T-helper 2 cell (primary cell): ENCODE measurements around the gene CDK15.
A peak's percentile ranks its signal among the peaks of the same experiment; 100 is the strongest.
"Not testable (repeated sequence)": the region's sequence is repeated elsewhere in the genome, so short reads cannot be mapped to it uniquely, and the experiment has no call there.

ENCODE experiments used
- DNase-seq, 5 experiments: peaks; one replicate each; pipeline versions ENCODE4 v3.0.0 to v3.0.0-alpha.2; 2012 to 2022
- total RNA-seq, 2 donors: gene quantifications; one replicate each; lab custom pipeline; 2026; lab: John Stamatoyannopoulos, UW

Gene CDK15
- total RNA-seq: 0 reads per million in 2 donors

DNA sequence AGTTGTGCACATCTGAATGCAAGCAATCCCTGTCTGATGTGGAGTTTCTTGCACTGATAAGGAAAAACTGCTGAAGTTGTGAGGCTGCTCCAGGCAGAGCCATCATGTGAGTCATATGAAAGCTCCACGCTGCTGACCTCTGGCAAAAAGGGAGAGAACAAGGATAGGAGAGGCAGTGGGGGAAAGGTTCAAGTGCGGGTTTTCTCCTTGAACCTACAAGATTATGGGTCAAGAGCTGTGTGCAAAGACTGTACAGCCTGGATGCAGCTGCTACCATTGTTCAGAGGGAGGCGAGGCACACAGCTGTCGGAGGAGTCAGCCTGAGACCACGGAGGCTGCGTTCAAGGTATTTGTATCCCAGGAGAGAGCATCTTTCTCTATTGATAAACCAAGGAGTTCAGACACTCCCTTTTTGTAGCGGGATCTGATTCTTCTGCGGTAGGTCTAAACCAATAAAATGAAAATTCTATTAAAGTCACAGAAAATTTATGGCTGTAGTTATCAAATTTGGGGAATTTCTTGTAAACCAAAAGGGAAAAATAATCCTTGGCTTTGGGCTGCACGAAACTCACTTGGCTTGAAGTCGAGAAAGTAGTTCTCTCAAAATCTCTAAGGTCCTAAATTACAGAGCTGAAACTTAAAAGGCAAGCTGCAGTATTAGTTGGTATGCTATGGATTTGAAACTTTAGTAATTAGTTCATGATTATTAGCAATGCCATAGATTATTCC, at the start of gene CDK15:
Gene CDK15, plus strand, starts transcription at position 96 of the 729 bp plus-strand sequence. Its CDS starts 128 bp downstream, at position 224.
- no peak for DNase-seq

DNA sequence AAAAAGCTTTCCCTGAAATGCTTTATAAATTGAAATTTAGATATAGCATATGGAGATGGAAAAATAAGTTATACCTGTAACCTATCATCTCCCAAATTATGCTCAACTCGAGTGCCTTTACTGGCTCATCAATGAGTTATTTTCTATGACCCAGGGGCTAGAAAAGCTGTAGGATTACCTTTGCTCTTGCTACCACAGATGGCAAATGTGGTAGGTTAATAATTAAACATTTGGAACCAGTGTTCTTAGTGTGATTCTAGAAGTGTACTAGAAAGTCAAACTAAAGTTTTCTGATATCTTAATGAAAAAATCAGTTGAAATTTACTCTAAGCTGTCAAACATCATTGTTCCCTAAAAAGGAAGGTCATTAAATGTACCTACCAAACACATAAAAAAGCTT, 48.1 kb upstream of the CDK15 start:
- DNase-seq: no peak

DNA sequence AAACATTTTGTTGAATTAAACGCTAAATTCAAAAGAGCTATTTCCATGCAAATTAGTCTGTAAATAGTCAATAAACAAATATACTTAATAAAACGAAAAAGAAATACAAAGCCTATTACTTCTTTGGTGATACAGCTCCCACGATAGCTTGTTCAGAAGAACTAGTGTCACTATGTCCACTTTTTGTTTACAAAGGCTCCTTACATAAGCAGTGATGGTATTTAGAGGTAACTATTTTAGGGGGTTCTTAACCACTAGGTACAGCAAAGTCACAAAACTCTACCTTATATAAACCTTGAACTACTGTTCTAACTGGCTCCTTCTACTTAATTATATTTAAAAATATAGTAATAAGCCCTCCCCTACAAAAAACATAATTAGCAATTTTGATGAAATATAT, 47.5 kb upstream of the CDK15 start:
- DNase-seq: no peak

DNA sequence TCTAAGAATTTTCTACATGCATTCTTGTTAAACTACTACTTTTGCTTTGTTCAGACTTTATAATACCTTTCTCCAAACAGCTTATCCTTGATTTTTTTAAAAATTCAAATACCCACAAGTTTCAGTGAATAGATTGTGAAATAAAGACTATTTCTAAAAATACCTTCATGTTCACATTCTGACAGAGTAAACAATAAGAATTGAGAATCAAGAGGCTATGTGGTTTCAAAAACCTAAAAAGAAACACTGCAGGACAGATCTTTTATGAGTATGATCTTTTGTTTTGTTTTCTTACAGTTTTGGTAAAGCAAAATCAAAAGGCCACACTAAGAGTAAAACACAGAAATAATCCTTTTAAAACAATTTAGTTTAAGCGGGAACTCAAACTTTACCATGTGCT, 46.8 kb upstream of the CDK15 start:
- DNase-seq: no peak

DNA sequence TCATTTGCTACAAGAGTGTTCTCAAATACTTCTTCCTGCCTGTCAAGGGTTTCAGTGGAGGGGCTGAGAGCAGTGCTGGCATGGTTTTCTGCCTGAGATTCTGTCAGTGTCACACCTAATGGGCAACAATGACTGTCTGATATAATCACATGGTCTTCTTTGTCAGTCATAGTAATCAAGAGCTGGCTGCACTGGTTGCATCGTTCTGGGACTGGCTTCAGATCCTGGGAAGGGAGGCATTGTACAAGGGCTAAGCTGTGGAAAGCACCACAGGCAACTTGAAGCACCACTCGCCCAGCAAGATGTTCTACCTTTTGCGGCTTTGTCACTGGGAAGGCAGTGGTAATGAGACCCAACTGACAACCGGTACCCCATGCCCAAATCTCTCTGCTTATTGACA, 45.2 kb upstream of the CDK15 start:
- DNase-seq: no peak

DNA sequence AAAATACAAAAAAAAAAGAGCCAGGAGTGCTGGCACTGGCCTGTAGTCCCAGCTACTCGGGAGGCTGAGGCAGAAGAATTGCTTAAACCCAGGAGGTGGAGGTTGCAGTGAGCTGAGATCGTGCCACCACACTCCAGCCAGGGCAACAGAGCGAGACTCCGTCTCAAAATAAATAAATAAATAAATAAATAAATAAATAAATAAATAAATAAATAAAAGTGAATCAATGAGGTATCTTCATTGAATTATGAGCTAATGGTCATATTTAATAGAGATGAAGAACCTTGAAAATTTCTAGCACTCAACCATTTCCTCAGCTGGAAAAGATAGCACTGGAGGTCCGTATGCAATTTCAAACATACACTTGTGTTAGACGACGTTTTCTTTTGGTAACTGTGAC, 41.9 kb upstream of the CDK15 start:
- DNase-seq: not testable (repeated sequence)

DNA sequence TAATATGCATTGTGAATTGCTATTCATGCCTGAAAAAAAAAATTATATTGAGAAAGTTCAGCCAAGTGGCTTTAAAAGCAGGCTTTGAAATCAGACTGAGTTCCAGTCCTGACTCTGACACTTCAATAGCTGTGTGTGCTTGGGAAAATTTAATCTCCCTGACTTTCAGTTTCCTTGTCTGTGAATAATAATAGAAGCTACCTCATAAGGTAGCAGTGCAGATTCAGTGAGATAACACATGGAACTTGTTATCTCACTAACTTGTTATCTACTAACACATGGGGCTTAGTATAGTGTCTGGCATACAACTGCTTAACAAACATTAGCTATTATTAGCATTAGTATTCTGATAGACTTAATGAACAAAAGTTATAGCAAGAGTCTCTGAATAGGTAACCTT, 40.5 kb upstream of the CDK15 start:
- no peak for DNase-seq

DNA sequence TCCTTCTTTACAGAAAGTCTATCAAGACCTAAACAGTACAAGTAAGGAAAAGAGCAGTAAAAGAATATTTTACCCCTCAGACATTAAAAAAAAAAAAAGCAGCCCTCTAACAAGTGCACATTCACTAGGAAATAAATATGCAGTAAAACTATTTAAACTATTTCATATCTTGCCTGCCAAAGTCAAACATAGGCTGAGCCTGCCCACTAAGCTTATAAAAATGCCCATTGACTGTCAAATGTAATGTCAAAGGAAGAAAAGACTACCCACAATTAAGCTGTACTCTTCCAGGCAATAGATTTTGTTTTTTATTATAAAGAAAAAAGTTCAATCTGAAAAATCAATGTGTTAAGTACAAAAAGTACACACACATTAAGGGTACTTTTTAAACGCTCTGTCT, 37.4 kb upstream of the CDK15 start:
- DNase-seq: no peak

DNA sequence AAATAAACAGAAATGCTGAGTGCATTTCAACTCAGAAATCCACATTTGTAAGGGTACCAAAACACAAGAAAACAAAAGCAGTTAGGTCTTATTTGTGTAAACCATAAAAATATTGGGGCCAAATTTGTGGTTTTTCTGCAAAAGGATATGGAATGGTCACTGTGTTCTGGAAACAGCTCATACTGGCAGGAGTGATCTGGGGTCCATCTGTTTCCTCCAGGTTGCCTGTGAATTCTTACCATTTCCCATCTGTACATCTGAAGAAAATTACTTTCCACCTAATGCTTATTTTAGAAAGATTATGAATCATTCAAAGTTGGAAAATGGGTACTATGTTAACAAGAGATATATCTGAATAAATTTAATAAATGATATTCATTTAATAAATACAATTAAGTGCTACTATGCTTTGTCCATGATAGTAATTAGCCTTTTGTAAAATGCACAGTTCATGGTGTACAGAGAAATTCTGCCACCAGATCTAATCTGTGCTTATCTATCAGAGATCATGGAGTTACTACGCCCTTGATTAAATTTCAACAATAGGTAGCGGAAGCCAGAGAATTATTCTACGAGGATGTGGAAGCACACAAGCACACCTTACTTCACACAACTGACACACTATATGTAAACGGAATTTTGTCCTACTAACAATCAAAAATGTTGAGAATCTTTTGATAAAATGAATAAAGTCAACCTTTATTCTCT, 36.5 kb upstream of the CDK15 start:
- no peak for DNase-seq

DNA sequence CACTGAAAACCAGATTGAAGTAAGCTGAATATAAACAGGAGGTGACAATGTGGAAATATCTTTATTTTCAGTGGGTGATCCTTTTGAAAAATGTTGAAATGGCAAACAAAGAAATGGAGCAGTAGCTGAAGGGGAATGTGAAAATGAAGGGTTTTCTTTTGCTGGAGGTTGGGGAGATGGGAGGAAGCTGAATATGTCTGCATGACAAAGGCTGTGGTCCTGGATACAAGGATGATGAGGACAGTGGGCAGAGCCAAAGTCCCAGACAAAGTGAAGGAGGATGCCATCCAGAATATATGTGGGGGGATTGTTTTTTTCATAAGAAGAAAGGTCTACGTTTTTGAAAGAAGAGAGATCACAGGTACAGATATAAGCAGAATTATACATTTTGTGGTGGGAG, 32.3 kb upstream of the CDK15 start:
- no peak for DNase-seq

DNA sequence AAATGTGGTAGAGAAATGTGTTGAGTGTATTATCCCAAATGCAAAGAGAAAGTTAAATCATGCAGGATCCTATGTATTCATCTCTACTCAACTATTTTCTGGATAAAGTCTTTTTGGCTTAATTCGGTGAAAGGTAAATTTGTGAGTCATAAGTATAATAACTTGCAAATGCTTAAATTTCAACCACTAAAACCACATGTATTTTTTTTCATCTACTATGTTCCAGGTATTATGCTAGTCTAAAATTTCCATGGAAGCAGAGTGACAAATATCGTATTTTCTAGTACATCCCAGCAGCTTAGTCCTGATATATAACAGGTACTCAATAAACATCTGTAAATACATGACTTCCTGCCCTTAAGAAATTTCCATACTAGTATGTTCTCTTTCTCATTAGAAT, 31.8 kb upstream of the CDK15 start:
- DNase-seq: peak in 1 of 5 experiments; percentile 20

DNA sequence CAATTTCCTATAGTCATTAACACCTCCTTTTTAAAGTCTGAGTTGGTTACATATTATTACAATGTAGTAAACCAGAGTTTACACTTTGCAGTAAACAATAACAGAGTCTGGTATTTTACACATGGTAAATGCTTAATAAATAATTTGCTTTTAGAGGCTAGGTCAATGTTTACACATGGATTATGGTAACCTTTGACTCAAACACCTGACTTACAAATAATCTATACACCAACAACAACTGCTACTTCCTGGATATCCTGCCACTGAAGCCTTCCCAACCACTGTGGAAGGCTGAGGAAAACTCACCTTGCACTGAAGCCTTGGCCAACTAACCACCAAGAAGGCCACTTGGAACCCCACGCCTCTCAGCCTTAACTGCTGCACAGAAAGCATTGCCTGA, 31.0 kb upstream of the CDK15 start:
- DNase-seq: no peak

DNA sequence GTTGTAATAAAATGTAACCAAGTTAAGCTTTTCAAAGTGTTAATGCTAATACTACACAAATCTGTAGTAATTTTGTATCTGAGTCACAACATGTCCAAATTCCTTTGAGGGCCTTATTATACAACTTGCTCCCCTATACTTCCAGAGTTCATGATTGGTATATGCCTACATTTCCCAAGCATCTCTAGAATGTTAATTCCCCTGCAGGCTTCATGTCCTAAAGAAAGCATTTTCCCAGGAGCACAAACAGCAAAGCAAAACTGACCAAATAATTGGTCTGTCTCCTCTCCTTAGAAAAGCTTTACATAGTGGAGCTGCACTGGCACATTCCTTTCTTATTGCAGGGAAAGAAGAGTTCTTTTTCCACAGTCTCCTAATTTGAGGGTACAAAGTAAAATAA, 29.3 kb upstream of the CDK15 start:
- no peak for DNase-seq

DNA sequence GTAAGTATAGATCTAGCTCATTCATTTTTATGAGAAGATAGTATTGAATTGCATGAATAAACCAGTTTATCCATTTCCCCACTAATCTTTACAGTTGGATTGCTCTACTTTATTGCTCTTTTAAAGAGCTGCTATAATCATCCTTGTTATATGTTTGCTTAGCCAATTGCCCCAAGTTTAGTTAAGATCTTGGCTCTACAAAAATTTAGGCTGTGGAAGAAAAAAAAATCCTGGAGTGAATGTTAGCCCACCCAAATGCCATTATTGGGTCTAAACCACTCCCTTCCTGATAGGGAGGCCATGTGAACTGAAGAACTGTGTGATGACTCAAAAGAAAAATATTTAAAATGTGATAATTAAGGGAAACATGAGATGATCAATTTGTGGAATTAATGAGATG, 28.5 kb upstream of the CDK15 start:
- no peak for DNase-seq

DNA sequence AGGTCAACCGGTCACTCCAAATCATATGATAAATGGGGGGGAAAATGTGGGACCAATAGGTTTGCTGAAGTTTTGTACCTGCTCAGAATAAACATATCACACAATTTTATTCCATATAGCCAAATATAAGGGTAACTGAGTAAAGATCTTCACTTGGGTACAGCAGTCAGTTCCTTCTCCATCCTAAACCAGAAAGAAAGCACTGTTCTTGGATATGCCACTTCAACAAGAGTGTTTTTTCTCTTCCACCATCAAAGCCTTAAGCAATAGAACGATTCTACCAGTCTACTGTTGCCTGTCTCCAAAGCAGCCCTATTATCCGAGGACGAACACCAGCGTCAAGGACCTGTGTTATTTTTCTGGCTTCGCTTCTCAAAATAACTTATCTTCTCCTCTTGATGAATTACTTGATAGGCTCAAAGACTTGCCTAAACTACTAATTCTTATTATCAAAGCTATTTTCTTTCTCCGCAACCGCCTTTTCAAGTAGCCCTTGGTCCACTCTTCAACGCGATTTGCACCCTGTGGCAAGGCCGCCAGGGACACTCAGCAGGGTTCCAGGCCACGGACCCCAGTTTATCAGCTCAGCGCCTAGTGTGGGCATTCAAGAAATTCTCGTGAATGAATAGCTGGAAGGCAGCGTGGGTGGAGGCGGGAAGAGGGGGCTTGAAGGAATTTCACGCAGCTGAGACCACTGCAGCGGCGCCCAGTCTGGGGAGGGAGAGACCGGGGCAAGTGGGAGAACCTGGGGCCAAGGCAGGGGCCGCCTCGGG, 26.2 kb upstream of the CDK15 start:
- DNase-seq: peak in 1 of 5 experiments; percentile 3

DNA sequence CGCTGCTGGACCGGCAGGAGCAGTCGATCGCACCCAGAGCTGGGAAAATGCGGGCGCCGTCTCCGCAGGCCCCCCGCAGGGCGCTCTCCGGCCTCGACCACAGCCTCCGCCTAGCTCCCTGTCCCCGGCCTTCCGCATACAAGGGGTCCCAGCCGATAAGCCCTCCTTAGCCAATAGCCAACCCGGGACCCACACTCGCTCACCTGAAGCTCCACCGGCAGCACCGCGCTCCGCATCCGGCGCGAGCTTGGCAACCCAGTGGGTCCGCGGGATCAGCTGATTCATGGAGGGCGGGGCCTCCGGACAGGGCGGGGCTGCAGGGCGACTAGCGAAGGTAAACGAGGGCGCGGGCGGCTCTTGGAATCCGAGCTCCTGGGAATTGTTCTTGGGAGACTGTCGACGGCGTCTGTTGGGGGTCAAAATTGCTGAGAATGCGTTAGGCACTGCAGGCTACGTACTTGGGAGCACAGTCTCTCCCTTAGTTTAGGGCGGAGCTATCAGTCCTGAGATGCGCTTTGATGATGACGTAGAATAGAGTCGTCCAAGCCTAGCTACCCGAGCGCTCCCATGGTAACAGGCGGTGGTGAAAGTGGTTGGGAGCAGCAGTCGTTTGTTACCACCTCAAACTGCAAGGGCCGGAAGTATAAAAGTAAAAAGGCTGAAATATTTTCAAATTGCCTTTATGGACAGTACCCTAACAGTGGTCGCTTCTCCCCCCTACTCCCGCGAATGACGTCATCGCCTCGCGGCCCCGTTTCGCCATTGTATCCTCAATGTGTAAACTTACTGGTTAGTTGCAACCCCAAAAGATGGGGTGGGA, 25.5 kb upstream of the CDK15 start, which contains the start of gene ALS2:
Gene ALS2, minus strand, starts transcription at position 260 of the 820 bp plus-strand sequence. CDS start 12,048 bp downstream, outside the sequence.
- DNase-seq: peak; percentile 86 to 96 (median 90)

DNA sequence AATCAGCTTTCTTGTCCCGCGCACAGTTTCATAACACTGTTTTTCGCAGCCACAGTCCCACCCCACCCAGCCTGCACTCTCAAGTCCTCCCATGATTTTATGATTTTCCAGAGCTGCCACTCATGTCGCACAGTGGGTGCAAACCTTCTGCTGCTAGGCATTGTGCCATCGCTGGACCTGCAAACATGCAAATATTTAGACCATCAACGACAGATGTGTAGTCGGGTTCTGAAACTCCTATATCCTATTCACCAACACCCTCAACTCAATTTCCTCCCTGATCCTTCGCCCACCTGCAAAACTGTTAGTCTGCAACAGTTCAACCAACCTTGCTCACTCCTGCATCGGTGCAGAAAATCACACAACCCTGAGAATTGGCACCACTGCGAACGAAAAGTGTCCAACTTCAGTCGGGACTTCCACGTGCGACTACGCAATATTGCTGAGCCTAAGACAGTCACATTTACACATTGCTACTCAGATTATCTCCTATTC, 24.7 kb upstream of the CDK15 start:
- DNase-seq: peak in 1 of 5 experiments; percentile 43

DNA sequence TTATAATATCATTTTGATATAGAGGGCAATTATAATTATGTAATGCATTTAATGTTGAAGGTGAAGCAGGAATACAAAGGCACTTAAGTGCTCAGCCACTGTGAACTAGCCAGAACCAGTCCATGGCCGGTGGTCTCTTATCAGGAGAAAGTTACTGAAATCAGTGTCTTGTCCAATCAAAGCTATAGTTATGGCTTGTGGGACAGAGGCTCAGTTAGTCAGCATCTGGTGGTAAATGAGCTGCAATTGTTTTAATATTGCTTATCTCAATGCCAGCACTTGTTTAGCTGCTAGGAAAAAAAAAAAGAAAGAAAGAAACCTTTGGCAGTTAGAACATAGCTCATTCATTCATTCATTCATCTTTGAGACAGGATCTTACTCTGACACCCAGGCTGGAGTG, 21.8 kb upstream of the CDK15 start:
- no peak for DNase-seq

DNA sequence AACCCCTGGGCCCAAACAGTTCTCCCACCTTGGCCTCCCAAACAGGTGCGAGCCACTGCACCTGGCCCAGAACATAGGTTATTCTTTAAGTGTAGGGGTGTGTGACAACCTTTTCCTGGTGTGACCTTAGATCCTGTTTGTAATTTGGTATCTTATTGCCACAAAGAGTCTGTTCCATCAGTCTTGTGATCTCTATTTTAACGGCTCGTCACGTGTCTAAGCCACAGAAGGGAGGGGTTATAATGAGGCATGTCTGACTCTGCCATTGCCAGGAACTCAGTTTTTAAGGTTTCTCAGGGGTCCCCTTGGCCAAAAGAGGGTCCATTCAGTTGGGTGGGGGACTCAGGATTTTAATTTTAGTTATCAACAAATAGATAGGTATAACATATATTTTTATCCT, 21.2 kb upstream of the CDK15 start:
- DNase-seq: peak in 1 of 5 experiments; percentile 24

DNA sequence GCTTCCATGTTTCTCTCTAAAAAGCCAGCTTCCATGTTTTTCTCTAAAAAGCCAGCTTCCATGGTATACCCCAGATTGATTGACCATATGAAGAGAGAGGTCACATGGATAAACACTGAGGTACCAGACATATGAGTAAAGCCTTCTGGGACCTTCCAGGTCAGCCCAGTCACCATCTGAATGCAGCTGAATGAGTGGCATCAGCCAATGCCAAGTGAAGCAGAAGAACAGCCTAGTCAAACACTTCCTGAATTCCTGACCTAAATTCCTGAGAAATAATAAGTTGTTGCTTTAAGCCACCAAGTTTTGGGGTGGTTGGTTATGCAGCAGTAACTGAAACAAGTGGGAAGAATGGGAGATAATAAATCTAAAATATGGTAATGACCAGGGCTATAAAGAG, 19.9 kb upstream of the CDK15 start:
- no peak for DNase-seq

DNA sequence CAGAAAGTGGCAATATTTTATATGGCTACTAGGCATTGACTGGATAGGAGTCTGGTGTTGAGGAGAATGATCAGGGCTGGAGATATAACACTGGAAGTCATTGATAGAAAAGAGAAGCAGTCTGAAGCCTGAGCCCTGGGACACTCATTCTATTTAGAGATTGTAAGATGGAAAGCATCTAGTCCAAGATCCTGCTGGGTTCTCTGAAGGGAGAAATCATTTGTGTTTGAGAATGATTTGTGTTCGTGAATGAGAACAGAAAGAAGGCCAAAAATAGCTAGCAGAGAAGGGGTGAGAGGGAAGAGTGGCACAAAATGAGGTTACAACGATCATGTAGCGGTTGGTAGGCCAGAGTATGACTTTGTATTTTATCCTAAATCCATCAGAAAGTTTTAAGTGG, 18.0 kb upstream of the CDK15 start:
- DNase-seq: no peak

DNA sequence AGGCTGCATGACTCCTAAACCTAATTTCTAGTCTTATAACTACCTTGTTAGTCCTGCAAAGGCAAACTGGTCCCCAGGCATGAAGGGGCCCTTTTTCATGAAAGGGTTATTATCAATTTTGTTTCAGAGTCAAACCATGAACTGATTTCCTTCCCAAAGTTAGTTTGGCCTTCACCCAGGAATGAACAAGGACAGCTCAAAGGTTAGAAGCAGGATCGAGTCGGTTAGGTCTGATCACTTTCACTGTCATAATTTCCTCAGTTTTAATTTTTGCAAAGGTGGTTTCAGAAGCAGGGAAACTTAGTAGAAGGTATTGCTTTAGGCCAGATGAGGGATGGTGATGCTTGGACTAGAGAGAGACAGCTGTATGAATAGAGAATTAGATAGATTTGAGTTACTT, 16.9 kb upstream of the CDK15 start:
- DNase-seq: no peak
